ENCODE measurements around the gene HCRTR2. TPM values are rescaled to one million over a fixed set of nuclear protein-coding genes. Genes with fewer than 3 reads are reported as not detected.

HCRTR2 gene
- total RNA-seq, 6 experiments from 2014 or later, result not detected

DNA sequence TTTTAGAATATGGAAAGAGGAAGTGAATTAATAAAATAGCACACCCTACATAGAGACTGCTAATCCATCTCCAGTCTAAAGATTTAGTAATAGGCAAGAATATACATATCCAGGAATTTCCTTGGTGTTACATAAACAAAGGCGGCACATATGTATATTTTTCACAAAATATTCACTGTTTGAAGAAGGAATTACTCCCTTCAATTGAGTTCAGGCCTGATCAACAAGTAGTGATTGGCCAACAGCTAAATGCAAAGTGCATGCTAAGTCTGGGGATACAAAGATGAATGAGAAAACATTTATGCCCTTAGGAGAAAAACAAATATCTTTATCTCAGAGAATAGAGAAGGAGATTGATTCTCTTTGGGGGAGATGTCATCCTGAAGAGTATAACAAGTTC, 6.5 kb upstream of the HCRTR2 start:
- TF ChIP-seq, protein P1, sequence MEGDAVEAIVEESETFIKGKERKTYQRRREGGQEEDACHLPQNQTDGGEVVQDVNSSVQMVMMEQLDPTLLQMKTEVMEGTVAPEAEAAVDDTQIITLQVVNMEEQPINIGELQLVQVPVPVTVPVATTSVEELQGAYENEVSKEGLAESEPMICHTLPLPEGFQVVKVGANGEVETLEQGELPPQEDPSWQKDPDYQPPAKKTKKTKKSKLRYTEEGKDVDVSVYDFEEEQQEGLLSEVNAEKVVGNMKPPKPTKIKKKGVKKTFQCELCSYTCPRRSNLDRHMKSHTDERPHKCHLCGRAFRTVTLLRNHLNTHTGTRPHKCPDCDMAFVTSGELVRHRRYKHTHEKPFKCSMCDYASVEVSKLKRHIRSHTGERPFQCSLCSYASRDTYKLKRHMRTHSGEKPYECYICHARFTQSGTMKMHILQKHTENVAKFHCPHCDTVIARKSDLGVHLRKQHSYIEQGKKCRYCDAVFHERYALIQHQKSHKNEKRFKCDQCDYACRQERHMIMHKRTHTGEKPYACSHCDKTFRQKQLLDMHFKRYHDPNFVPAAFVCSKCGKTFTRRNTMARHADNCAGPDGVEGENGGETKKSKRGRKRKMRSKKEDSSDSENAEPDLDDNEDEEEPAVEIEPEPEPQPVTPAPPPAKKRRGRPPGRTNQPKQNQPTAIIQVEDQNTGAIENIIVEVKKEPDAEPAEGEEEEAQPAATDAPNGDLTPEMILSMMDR (IDR thresholded peaks at IDR 0.05), result no peak
- TF ChIP-seq POLR2A (IDR thresholded peaks at IDR 0.05), result no peak
- H3K36me3 ChIP-seq, result no peaks in the 10 kb centered on the region
- intact Hi-C loops (cut with DNase I), result no loop called here
- ATAC-seq (no peak), DNase-seq (no peak)
- no peaks in the 10 kb centered on the region for H3K4me1 ChIP-seq
- peaks cover 0 to 4% (median 0%) of the 10 kb centered on the region in 4 donors for H3K9me3 ChIP-seq
- no peaks in the 10 kb centered on the region for H3K27me3 ChIP-seq
- no peak overlapping the region for H3K27ac ChIP-seq
- no peak overlapping the region for H3K4me3 ChIP-seq
- 24% methylated on average over 1 of the region's 1 CpG for WGBS (ENCODE audit: insufficient coverage, low coverage, low lambda C conversion rate, missing lambda C conversion rate)

DNA sequence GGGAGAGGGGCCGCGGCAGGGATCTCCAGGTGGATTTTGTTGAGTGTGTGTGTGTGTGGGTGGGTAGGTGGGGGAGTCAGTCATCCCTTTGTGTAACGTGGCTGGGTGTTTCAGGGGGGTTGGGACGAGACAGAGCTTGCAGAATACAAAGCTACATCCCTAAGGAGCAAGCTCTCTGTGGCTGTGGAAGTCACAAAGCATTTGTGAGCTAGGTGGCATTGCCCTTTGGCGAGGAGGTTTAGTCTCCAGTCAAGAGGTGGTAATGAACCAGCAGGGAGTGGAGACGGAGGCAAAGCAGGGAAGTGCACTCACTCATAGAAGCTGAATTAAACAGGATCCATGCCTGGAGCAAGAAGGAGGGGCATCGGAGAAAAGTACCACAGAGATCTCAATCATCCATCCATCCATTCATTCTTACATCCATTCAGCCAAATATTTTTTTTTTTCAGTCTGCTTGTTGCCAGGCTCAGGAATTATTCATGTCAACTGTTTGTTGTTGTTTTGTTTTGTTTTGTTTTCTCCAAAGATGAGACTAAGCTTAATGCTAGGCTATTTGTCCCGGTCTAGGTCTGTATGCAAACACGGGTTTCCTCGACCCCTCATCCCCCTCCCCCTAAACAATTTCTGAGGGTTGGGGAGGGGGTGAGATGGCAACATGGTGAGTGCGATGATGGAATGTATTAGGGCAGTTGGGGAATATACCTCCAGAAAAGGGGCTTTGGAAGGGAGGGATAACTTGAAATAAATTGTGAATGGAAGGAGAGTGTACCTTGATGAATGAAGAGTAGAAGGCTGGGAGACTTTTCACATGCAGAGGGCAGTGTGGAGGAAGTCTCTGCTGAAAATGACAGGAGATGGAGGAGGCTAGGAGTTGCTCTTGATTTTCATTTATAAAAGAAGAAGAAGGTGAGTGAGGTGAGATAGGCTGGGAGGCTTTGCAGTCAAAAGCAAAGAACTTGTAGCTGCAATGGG, 1.0 kb downstream of the HCRTR2 start:
- H3K36me3 ChIP-seq, result no peaks in the 10 kb centered on the region
- no peak overlapping the region for H3K27ac ChIP-seq
- H3K4me1 ChIP-seq, result no peaks in the 10 kb centered on the region
- DNase-seq (no peak), ATAC-seq (no peak)
- intact Hi-C loops (cut with DNase I), result no loop called here
- no peaks in the 10 kb centered on the region for H3K27me3 ChIP-seq
- H3K9me3 ChIP-seq, result no peaks in the 10 kb centered on the region
- TF ChIP-seq, protein P1 (IDR thresholded peaks at IDR 0.05), result no peak
- TF ChIP-seq POLR2A (IDR thresholded peaks at IDR 0.05), result no peak
- H3K4me3 ChIP-seq, result no peak overlapping the region
- 13% methylated on average over 11 of the region's 11 CpGs for WGBS (ENCODE audit: insufficient coverage, low coverage, low lambda C conversion rate, missing lambda C conversion rate)

DNA sequence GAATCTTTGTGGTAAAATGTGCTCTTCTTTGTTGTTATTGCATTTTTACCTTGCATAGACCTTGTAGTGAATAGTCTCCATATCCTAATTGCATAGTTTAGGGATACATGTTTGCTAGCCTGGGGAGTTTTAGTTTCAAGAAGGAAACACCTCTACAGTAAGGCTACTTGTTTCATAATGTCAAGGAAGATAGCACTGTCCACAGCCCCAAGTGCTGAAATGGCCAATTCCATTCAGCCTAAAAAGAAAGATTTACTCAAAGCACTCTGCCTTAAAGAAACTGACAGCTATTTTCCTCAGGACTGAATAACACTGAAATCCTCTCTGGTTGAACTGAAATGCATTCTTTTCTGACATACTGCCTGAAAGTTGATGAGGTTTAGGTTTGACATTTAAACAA, 2.6 kb downstream of the HCRTR2 start:
- Histone ChIP-seq H3K27me3 (no peaks in the 10 kb centered on the region), H3K27ac (no peak overlapping the region), H3K9me3 (no peaks in the 10 kb centered on the region), H3K36me3 (no peaks in the 10 kb centered on the region), H3K4me3 (no peak overlapping the region), H3K4me1 (no peaks in the 10 kb centered on the region)
- ATAC-seq, result no peak
- intact Hi-C loops (cut with DNase I), result no loop called here
- no peak for DNase-seq
- TF ChIP-seq, protein P1 (IDR thresholded peaks at IDR 0.05), result no peak
- TF ChIP-seq POLR2A (IDR thresholded peaks at IDR 0.05), result no peak

DNA sequence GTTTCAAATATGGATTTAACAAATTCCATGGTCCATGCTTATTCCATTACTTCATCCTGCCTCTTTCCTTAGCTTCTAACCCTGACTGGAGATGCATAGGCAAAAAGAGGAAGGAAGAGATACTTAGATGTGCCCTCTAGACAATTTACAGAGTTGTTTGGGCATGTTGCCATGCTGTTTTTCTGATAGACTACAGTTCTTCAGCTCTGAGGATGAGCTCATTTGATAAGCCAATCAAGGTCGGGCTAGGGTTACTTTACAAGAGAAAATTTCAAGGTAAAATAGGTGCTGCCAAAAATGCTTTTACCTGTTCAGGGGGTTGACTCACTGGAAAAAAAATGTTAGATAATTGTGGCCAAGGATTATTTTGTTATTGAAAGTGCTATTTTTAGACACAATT, 5.9 kb downstream of the HCRTR2 start:
- no peak for TF ChIP-seq POLR2A (IDR thresholded peaks at IDR 0.05)
- TF ChIP-seq, protein P1 (IDR thresholded peaks at IDR 0.05), result no peak
- no peaks in the 10 kb centered on the region for H3K27me3 ChIP-seq
- H3K4me3 ChIP-seq, result no peak overlapping the region
- no peaks in the 10 kb centered on the region for H3K9me3 ChIP-seq
- no peaks in the 10 kb centered on the region for H3K36me3 ChIP-seq
- ATAC-seq (no peak), DNase-seq (no peak)
- WGBS (ENCODE audit: insufficient coverage, low coverage, low lambda C conversion rate, missing lambda C conversion rate), result 36% methylated on average over 1 of the region's 1 CpG
- intact Hi-C loops (cut with DNase I), result no loop called here
- no peak overlapping the region for H3K27ac ChIP-seq
- H3K4me1 ChIP-seq, result no peaks in the 10 kb centered on the region
